DMS153 treated with DMSO at 0.1 percent for 48 hours (cell line): ENCODE measurements around the gene ZBTB9.

Source experiments
- DNase-seq: peaks from one replicate; lab custom pipeline; 2025; ENCODE audit not compliant: unreplicated experiment; lab: John Stamatoyannopoulos, UW

Gene ZBTB9

DNA sequence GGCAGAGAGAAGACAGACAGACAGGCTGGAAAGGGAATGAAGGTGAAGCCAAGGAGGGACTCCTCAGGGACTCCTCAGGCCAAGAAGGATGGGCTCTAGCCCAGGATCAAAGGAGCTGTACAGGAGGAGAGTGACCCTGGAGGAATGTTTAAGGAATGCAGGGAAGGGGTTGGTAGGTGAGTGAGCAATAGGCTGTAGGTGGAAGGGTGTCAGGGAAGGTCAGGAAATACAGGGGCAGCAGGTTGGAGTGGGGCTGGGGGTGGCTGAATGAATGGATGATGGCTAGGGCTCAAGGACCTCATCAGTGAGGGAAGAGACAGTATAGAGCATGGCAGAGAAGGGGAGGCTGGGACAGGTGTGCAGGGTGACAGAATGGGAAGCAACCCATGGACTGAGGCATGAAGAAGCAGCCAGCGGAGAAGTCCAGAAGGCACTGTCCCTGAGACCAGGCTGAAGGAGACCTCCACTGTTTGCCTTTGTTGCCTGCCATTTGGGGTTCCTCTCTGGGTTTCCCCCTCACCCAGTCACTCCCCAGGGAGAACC is 21.3 kb upstream of the ZBTB9 start:
- DNase-seq: no peak

DNA sequence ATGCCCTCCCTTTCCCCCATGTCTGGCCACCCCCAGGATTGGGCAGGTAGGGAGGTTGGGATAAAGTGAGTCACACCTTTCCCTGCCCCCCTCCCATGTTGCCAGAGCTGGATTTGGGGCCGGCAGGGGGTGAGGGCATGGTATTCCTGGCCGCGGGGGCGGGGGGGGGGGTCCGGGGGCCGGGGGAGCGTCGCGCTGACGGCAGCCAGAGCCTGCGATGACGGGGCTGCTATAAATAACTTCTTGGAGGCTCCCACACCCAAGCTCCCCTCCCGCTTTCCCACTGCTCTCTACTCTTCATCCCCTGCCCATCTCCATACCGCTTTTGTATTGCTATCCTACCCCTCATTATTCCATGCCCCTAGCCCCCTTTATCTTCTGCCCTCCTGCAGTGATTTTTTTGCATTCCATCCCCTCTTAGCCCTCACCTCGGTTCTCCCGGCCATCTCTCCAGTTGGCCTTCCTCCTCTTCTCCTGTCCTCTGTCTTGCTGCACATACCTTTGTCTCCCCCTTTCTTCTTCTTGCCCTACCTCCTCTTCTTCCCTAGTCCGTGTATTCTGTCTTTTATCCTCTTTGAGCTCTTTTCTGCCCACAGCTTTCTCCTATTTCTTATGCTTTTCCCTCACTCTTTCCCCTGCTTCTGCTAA is 20.7 kb upstream of the ZBTB9 start:
- DNase-seq: no peak

DNA sequence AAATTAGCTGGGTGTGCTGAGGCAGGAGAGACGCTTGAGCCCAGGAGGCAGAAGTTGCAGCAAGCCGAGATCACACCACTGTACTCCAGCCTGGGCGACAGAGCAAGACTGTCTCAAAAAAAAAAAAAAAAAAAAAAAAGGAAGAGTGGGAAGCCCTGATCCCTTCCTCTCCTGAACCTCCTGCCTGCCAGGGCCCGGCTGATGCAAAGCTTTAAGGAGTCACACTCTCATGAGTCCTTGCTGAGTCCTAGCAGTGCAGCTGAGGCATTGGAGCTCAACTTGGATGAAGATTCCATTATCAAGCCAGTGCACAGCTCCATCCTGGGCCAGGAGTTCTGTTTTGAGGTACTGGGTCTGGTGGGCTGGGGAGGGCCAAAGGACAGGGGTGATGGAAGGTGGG is 19.4 kb upstream of the ZBTB9 start:
- DNase-seq: no peak

DNA sequence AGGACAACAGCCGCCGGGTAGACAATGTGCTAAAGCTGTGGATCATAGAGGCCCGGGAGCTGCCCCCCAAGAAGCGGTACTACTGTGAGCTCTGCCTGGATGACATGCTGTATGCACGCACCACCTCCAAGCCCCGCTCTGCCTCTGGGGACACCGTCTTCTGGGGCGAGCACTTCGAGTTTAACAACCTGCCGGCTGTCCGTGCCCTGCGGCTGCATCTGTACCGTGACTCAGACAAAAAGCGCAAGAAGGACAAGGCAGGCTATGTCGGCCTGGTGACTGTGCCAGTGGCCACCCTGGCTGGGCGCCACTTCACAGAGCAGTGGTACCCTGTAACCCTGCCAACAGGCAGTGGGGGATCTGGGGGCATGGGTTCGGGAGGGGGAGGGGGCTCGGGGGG is 16.7 kb upstream of the ZBTB9 start:
- DNase-seq: no peak

DNA sequence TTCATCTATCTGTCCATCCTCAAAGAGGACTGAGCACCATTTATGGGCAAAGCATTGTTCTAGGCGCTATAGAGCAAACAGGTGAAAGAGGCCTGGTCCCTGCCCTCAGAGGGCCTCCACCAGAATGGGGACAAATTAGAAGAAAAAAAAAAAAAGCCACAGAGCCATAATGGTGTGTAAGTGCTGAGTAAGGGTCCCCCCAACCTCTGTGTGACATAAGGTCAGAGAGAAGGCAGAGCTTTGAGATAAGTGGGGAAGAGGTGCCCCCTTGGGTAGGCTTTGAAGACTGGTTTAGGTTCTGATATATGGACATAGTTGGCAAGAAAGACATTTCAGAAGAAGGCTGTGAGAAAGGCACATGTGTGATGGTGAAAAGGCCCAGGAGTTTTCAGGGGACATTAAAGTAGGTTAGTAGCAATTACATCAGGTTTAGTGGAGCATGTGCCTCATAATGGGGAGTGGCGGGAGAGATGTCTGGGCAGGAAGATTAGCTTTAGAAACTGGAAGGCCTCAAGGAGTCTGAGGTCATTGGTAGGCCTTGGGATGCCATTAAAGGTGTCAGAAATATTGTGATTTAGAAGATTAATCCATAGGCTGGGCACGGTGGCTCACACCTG is 15.3 kb upstream of the ZBTB9 start:
- DNase-seq: no peak

DNA sequence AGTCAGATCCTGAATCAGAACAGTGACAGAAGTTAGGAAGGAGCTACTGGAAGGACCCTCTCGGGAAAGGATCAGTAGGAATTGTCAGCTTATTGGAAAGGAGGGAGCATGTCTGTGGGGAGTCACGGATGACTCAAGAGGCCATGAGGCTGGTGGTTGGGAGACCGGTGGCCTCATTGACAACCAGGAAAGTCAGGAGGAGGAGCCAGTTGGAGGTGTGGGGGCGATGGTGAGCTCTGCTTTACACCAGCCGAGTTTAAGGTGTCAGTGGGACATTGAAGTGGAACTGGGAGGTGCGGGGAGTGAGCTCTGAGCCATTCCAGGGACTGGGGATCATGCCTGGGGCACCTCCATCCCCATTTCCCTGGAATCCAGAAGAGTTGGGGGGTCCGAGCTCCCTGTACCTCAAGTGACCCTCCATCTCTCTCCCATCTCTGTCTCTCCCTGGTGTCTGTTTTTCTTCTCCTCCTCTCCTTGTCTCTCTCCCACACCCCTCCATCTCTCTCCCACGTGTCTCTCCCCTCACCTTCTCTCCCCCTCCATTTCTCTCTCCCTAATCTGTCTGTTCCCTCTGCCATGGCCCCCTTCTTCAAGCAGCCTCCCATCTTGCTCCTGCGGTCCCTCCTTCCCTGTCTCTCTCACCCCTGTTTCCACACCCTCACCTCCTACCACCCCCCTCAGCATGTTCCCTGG is 14.3 kb upstream of the ZBTB9 start:
- no peak for DNase-seq

DNA sequence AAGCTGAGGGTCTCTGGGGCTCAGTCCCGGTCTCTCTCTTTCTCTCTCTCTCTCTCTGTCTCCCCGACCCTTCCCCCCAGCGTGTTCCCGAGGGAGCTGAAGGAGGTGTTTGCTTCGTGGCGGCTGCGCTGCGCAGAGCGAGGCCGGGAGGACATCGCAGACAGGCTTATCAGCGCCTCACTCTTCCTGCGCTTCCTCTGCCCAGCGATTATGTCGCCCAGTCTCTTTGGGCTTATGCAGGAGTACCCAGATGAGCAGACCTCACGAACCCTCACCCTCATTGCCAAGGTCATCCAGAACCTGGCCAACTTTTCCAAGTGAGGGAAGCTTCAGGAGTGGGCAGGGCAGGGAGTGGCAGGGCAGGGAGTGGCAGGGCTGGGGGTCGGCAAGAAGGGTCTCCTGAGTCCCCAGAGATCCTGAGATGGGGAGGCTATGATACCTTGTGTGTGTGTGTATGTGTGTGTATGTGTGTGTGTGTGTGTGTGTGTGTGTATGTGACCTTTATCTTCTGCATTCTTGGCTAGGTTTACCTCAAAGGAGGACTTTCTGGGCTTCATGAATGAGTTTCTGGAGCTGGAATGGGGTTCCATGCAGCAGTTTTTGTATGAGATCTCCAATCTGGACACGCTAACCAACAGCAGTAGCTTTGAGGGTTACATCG is 13.6 kb upstream of the ZBTB9 start:
- DNase-seq: no peak

DNA sequence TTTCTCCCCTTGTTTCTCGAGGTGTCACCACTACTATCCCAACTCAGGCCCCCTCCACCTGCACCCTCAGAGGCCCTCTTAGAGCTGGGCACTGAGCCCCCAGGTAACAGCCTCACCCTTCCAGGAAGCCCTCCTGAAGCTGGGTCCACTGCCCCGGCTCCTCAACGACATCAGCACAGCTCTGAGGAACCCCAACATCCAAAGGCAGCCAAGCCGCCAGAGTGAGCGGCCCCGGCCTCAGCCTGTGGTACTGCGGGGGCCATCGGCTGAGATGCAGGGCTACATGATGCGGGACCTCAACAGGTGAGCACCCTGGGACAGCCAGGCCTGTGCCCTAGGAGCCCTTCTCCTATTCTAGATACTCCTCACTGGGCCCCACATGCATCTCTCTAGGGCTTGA is 12.9 kb upstream of the ZBTB9 start:
- DNase-seq: no peak

DNA sequence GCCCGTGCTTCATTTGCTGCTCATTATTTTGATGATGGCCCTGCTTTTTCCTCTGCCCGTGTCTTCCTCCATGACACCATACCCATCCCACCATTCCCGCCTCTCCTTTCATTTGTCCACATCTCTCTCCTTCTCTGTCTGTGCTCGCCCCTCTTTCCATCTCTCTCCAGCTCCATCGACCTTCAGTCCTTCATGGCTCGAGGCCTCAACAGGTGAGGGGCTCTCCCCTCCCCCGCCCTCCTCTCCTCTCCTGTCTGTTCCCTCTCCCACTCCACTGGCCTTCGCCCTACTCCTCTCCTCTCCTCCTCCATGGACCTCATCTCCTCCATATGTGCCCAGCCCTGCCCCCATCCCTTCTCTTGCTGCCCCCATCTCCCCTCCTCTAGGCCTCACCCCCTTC is 12.1 kb upstream of the ZBTB9 start:
- no peak for DNase-seq

DNA sequence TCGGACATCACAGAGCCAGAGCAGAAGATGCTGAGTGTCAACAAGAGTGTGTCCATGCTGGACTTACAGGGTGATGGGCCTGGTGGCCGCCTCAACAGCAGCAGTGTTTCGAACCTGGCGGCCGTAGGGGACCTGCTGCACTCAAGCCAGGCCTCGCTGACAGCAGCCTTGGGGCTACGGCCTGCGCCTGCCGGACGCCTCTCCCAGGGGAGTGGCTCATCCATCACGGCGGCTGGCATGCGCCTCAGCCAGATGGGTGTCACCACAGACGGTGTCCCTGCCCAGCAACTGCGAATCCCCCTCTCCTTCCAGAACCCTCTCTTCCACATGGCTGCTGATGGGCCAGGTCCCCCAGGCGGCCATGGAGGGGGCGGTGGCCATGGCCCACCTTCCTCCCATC is 11.4 kb upstream of the ZBTB9 start:
- DNase-seq: no peak

DNA sequence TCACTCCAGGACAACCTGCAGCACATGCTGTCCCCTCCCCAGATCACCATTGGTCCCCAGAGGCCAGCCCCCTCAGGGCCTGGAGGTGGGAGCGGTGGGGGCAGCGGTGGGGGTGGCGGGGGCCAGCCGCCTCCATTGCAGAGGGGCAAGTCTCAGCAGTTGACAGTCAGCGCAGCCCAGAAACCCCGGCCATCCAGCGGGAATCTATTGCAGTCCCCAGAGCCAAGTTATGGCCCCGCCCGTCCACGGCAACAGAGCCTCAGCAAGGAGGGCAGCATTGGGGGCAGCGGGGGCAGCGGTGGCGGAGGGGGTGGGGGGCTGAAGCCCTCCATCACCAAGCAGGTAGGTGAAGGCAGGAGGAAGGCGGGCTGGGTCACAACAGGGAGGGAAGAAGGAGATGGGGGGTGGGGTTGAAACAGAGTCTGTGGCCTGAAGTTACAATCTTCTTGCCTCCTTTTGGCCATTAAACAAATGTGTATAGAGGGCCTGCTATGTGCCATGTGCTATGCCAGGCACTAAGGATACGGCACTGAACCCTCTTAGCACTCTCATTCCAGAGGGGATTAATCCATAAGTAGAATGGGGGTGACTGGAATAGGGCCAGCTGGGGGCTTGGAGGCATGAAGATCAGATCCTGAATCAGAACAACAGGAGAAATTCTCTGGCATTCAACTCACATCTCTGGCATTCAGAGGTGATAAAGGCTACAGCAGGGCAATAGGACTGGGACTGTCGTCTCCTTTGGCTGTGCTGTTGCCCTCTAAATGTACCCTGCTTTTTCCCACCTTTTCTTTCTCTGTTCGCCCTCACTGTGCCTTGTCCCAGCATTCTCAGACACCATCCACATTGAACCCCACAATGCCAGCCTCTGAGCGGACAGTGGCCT is 10.5 kb upstream of the ZBTB9 start:
- no peak for DNase-seq

DNA sequence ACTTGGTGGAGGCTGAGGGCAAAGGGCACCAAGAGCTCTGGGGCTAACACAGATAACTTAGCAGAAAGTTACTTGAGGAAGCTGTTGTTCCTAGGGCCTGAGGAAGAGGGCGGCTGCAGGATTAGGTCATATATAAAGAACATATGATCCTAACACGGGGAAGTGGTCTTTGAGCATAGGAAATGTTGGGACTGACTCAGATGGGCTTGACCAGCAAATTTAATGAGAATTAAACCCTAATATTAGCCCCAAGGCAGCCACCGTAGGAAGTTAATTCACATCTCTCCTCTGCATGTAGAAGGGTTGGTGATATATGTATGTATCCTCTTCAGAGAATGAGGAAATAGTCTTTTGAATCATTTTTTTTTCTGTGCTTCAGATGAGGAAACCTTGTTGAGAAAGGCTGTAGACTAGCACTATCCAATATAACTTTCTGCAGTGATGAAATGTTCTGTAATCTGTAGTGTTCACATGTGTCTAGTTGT is 9.2 kb upstream of the ZBTB9 start:
- DNase-seq: no peak

DNA sequence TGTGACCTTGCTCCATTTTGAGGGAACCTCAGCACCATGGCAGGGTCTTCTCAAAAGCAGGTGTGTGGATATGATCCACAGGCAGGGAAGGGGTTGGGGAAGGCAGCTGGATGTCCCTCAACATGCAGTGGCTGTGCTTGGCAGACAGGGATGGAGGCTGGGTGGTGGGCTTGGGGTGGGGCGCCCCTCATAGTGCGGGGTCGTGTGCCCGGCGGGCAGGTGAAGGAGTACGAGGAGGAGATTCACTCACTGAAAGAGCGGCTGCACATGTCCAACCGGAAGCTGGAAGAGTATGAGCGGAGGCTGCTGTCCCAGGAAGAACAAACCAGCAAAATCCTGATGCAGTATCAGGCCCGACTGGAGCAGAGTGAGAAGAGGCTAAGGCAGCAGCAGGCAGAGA is 8.0 kb upstream of the ZBTB9 start:
- no peak for DNase-seq

DNA sequence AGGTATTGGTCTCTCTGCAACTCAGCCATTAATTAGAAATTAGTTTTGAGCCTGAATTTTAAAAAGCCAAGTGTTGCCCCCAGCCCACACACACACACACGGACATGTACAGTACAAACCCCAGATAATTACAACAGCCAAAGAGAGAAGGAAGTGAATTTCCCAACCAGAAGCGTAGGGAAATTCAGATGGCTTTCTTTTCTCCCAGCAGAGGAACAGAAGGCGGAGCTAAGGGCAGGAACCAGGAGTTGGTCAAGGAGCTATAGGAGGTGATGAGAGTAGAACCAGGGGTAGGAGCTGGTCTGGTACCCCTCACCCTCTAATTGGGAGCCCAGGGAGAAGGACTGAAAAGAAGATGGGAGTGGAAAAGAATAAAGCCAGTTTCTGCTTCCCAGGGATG is 3.9 kb upstream of the ZBTB9 start:
- DNase-seq: no peak

DNA sequence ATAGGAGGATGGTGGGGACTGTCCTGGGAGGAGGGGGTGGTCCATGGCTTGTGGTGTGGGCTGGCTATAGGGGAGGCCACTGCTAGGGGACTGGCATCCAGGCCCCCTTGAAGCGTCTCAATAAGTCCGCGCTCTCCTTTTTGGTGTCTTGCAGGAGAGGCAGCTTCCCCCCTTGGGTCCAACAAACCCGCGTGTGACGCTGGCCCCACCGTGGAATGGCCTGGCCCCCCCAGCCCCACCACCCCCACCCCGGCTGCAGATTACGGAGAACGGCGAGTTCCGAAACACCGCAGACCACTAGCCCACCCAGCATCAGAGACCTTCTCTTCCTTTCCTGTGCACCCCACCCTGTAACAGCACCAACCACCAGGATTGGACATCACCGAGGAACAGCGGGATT is 2.8 kb upstream of the ZBTB9 start:
- no peak for DNase-seq

DNA sequence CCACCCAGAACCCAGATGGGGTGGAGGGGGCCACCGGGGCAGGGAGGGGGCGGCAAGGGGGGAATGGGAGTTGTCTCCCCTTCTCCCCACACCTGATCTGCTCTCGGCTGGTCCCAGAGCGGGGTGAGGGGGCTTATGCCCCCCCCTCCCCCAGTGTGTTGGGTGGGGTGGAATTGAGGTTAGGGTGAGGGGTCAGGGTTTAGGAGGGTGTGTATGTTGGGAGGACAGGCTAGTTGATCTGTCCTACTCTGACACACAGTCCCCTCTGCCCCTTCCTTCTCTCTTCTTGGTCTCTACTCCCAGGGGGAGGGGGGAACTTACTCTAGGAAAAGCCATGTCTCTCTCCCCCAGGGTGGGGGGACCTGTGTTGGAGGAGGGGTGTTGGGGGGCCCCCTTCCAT is 1.9 kb upstream of the ZBTB9 start:
- no peak for DNase-seq

DNA sequence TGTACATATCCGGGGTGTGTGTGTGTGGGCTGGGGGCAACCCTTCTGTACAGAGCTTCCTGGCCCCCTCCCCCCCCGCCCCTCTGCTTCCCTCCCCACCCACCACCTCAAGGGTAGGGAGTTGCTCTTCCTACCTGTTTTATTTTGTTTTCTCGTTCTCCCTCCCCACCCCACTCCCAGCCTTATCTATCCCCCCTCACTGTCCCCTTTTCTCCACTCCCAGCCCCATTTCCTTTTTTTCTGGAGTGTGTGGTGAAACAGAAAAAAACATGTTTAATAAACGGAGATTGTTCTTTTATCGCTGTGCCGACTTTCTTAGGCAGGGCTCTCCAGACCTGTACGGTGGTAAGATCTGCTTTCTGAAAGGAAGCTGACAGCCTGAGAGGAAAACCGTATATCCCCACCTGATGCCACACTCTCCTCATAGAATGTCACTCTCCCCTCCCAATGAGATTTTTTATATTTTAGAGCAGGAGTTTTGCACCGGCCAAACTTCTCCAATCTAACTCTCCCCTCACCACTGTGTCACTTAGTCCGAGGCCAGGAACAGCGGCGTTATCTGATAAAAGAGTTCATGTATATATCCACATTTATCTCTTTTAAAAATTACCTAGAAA is 875 bp upstream of the ZBTB9 start:
- no peak for DNase-seq

DNA sequence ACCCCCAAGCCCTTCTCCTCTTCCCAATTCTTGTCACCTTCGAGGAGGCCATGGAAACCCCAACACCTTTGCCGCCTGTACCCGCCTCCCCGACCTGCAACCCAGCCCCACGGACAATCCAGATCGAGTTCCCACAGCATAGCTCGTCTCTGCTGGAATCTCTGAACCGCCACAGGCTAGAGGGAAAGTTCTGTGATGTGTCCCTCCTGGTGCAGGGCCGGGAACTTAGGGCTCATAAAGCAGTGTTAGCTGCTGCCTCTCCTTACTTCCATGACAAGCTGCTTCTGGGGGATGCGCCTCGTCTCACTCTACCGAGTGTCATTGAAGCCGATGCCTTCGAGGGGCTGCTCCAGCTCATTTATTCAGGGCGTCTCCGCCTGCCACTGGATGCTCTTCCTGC is 675 bp downstream of the ZBTB9 start:
- DNase-seq: no peak

DNA sequence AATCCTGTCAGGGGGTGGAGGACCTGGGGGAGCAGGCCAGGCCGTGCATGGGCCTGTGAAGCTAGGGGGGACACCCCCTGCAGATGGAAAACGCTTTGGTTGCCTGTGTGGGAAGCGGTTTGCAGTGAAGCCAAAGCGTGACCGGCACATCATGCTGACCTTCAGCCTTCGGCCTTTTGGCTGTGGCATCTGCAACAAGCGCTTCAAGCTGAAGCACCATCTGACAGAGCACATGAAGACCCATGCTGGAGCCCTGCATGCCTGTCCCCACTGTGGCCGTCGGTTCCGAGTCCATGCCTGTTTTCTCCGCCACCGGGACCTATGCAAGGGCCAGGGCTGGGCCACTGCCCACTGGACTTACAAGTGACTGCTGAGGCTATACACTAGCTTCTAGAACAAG is 1.8 kb downstream of the ZBTB9 start:
- no peak for DNase-seq

DNA sequence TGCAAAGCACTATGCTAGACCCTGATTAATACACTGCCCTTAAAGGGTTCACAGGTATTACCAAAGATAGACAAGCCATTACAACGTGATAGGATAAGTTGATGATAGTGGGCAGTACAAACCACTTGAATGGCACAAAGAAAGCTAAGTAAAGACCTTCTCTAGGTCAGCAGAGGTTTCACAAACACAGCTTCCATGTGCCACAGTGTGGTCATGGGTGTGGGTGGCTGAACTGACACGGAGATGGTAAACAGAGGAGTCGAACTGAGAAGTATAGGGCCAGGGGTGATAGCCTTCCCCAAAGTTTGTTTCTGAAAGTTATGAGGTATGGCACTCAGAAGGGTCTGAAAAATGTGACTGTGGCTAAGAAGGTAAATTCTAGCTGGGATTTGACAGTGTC is 4.3 kb downstream of the ZBTB9 start:
- no peak for DNase-seq
